Measurements from ENCODE around the gene CKS1B. TPM values are rescaled to one million over a fixed set of nuclear protein-coding genes. Genes with fewer than 3 reads are reported as not detected.

Gene CKS1B
- total and polyA plus RNA-seq, 9 of the 15 experiments (the other 6 are each of a cell fraction or from before 2014, with no cell fraction given) = 215 to 1,103 (median 460) TPM

GRCh38 chr1:155017041-155017945, 42.8 kb downstream of the CKS1B start (continued):
- TF ChIP-seq NFE2L1 (tag; IDR thresholded peaks at IDR 0.05; ENCODE audit: borderline replicate concordance, low read depth) (no peak), TRIM28 (IDR thresholded peaks at IDR 0.05) (peak; percentile 32; the same call in 1 of the 2 replicates), FOXP1 (CRISPR knock-in tag; IDR thresholded peaks at IDR 0.05) (peak; percentile 86), E2F6 (IDR thresholded peaks at IDR 0.05; ENCODE audit: borderline replicate concordance in 1 of 2, extremely low read depth in 1 of 2, insufficient read depth in 1 of 2, insufficient read length in 1 of 2, low read depth in 1 of 2, low read length in 1 of 2, poor library complexity in 1 of 2, severe bottlenecking in 1 of 2) (peak; percentile 33 to 41), ZSCAN32 (CRISPR knock-in tag; IDR thresholded peaks at IDR 0.05) (no peak), AFF4 (CRISPR knock-in tag; IDR thresholded peaks at IDR 0.05) (peak; percentile 96), BRCA1 (IDR thresholded peaks at IDR 0.05) (no peak), BRCA1 (CRISPR knock-in tag; IDR thresholded peaks at IDR 0.05) (no peak), YY1 (IDR thresholded peaks at IDR 0.05; ENCODE audit: borderline replicate concordance in 1 of 3, control insufficient read depth in 1 of 3, extremely low read depth in 1 of 3, insufficient read depth in 3 of 3, insufficient read length in 1 of 3, insufficient replicate concordance in 2 of 3, low read depth in 1 of 3, low read length in 2 of 3) (peak in 2 of 3 experiments; percentile 74 to 81), BCOR (IDR thresholded peaks at IDR 0.05) (peak; percentile 45; the same call in 1 of the 2 replicates), KDM1A (IDR thresholded peaks at IDR 0.05) (no peak; a peak in 1 of 4 replicates), ZNF830 (CRISPR knock-in tag; IDR thresholded peaks at IDR 0.05) (no peak), KLF6 (CRISPR knock-in tag; IDR thresholded peaks at IDR 0.05; ENCODE audit: borderline replicate concordance) (no peak), HMG20A (CRISPR knock-in tag; conservative IDR thresholded peaks at IDR 0.05) (no peak), POLR2G (IDR thresholded peaks at IDR 0.05; ENCODE audit: low read depth, low read length) (peak; percentile 87), ERF (CRISPR knock-in tag; IDR thresholded peaks at IDR 0.05) (0 out of 2 replicates have a peak, but pooled peaks have one; percentile 54), CREM (IDR thresholded peaks at IDR 0.05; ENCODE audit: low read depth) (peak; percentile 69; the same call in 1 of the 2 replicates), MITF (IDR thresholded peaks at IDR 0.05) (peak; percentile 28; the same call in 1 of the 2 replicates), HNRNPL (IDR thresholded peaks at IDR 0.05; ENCODE audit: low read depth, low read length) (peak; percentile 99), ZNF584 (CRISPR knock-in tag; IDR thresholded peaks at IDR 0.05; ENCODE audit: low read depth) (0 out of 2 replicates have a peak, but pooled peaks have one; percentile 35)
